HCT116 (cell line): ENCODE data around the gene KRTCAP2. TPM values are rescaled to one million over a fixed set of nuclear protein-coding genes. Genes with fewer than 3 reads are reported as not detected.

Source experiments
- ATAC-seq: fragments of 200-7000 bp; cut with Tn5 transposase; 2 replicates; pipeline ENCODE4 v1.9.1; 2020; ENCODE audit warnings: mild to moderate bottlenecking, moderate library complexity
- BruUV-seq: library from RNA; stranded (reverse); fragments of 400-500 nt; replicated peaks from 2 replicates; lab custom pipeline; 2021; lab: Mats Ljungman, UMichigan
- CTCF ChIA-PET: fragments of 300-600 bp; sonication (Branson Sonifier 250); formaldehyde crosslinking; loops from one replicate; lab custom pipeline; 2021; ENCODE audit warnings: antibody characterized with exemption; lab: Charles Lee
- POLR2A ChIA-PET: fragments of 300-600, 350-600 bp; sonication (Branson Sonifier 250); formaldehyde crosslinking; loops from one replicate; lab custom pipeline; 2021; ENCODE audit warnings: antibody characterized with exemption; lab: Charles Lee
- RAD21 ChIA-PET, 2 experiments: fragments of 300-600 bp; sonication (Branson Sonifier 250); formaldehyde crosslinking; loops; one replicate each; lab custom pipeline; 2023; ENCODE audit warnings: low total read pairs in 2 of 2; ENCODE audit not compliant: uncharacterized antibody in 2 of 2, unreplicated experiment in 2 of 2, low non-redundant PET in 1 of 2; lab: Charles Lee
- DNase-seq: peaks from one replicate; pipeline ENCODE4 v3.0.0-alpha.2; 2010; ENCODE audit warnings: low read depth, low spot score
- H2AFZ ChIP-seq: fragments of 200-600 bp; shearing (Covaris generic), sonication (generic); 2 replicates; pipeline ENCODE4 v1.6.1; 2017; ENCODE audit warnings: low read depth, mixed run types, mixed read lengths, antibody characterized with exemption, low read length; ENCODE audit not compliant: poor library complexity, severe bottlenecking
- H3K27ac ChIP-seq: 2 replicates; pipeline ENCODE4 v1.5.1; 2012; ENCODE audit warnings: low read depth, low read length
- H3K27me3 ChIP-seq: fragments of 200-600 bp; sonication (generic); 2 replicates; pipeline ENCODE4 v1.6.1; 2016; ENCODE audit warnings: mixed run types, low read length, mixed read lengths; ENCODE audit not compliant: insufficient read depth
- H3K36me3 ChIP-seq, 2 experiments: fragments of 200-500 bp in 1 of 2; fragments of 200-600 bp in 1 of 2; sonication (Bioruptor generic) in 1 of 2; sonication (generic) in 1 of 2; 2 replicates each; pipeline versions ENCODE4 v1.5.1 to v1.6.1; 2014 to 2016; ENCODE audit warnings: low read length in 2 of 2, inconsistent platforms in 1 of 2, mixed read lengths in 1 of 2, mixed run types in 1 of 2; ENCODE audit not compliant: insufficient read depth in 2 of 2, control insufficient read depth in 1 of 2
- H3K4me1 ChIP-seq, 2 experiments: fragments of 200-600 bp in 1 of 2; sonication (generic) in 1 of 2; 2 replicates each; pipeline versions ENCODE4 v1.5.1 to v1.6.1; 2012 to 2017; ENCODE audit warnings: low read length in 2 of 2, inconsistent platforms in 1 of 2, mild to moderate bottlenecking in 1 of 2, mixed read lengths in 1 of 2, mixed run types in 1 of 2, moderate library complexity in 1 of 2; ENCODE audit not compliant: insufficient read depth in 2 of 2, control insufficient read depth in 1 of 2
- H3K4me2 ChIP-seq: fragments of 200-600 bp; sonication (generic); 2 replicates; pipeline ENCODE4 v1.6.1; 2017; ENCODE audit warnings: mixed run types, low read length, mixed read lengths
- H3K4me3 ChIP-seq, 2 experiments: fragments of 200-600 bp in 1 of 2; sonication (generic) in 1 of 2; replicated peaks in 1 of 2; 2 replicates each; pipeline ENCODE4 v1.5.1; 2011 to 2016; ENCODE audit warnings: low read length in 2 of 2, control low read depth in 1 of 2, low read depth in 1 of 2, mild to moderate bottlenecking in 1 of 2, mixed read lengths in 1 of 2, mixed run types in 1 of 2
- H3K79me2 ChIP-seq: fragments of 200-600 bp; sonication (generic); 2 replicates; pipeline ENCODE4 v1.6.1; 2017; ENCODE audit warnings: mild to moderate bottlenecking, mixed run types, low read length, moderate library complexity, mixed read lengths; ENCODE audit not compliant: insufficient read depth
- H3K9ac ChIP-seq: fragments of 200-600 bp; sonication (generic); 2 replicates; pipeline ENCODE4 v1.6.1; 2016; ENCODE audit warnings: low read length, mixed read lengths
- H3K9me2 ChIP-seq: fragments of 200-600 bp; sonication (generic), shearing (Covaris generic); 2 replicates; pipeline ENCODE4 v1.6.1; 2017; ENCODE audit warnings: mixed run types, mild to moderate bottlenecking, moderate library complexity; ENCODE audit not compliant: insufficient read depth
- H3K9me3 ChIP-seq, 2 experiments: fragments of 200-500 bp in 1 of 2; fragments of 200-600 bp in 1 of 2; sonication (Bioruptor generic) in 1 of 2; sonication (generic) in 1 of 2; 2 replicates each; pipeline ENCODE4 v1.6.1; 2014 to 2017; ENCODE audit warnings: low read length in 2 of 2, mixed read lengths in 2 of 2, inconsistent platforms in 1 of 2, low read depth in 1 of 2, mild to moderate bottlenecking in 1 of 2, mixed run types in 1 of 2, moderate library complexity in 1 of 2; ENCODE audit not compliant: control insufficient read depth in 1 of 2, insufficient read depth in 1 of 2
- H4K20me1 ChIP-seq: fragments of 200-600 bp; sonication (generic), shearing (Covaris generic); 2 replicates; pipeline ENCODE4 v1.6.1; 2017; ENCODE audit warnings: mixed run types, mild to moderate bottlenecking, moderate library complexity; ENCODE audit not compliant: insufficient read depth
- CBX3 ChIP-seq: IDR thresholded peaks from 2 replicates; pipeline ENCODE4 v1.6.1; 2012; ENCODE audit warnings: low read depth
- ELF1 ChIP-seq: IDR thresholded peaks from 2 replicates; pipeline ENCODE4 v1.6.1; 2012; ENCODE audit warnings: low read depth, borderline replicate concordance
- EZH2 ChIP-seq: fragments of 200-600 bp; sonication (generic); IDR thresholded peaks from 2 replicates; pipeline ENCODE4 v1.6.1; 2017; ENCODE audit warnings: antibody characterized with exemption, mixed run types
- EZH2phosphoT487 ChIP-seq: fragments of 200-600 bp; IDR thresholded peaks from 2 replicates; pipeline ENCODE4 v1.6.1; 2018; ENCODE audit warnings: antibody characterized with exemption, borderline replicate concordance
- FOSL1 ChIP-seq: IDR thresholded peaks from 2 replicates; pipeline ENCODE4 v1.6.1; 2012; ENCODE audit warnings: low read depth
- JUND ChIP-seq: IDR thresholded peaks from 2 replicates; pipeline ENCODE4 v1.6.1; 2012
- POLR2A ChIP-seq: IDR thresholded peaks from 2 replicates; pipeline ENCODE4 v1.7.0; 2011; ENCODE audit warnings: borderline replicate concordance; ENCODE audit not compliant: insufficient read depth, insufficient read length; ENCODE audit errors: extremely low read depth
- POLR2AphosphoS5 ChIP-seq: IDR thresholded peaks from 2 replicates; pipeline ENCODE4 v1.6.1; 2011; ENCODE audit warnings: mild to moderate bottlenecking, low read depth, low read length, moderate library complexity
- SP1 ChIP-seq: IDR thresholded peaks from 2 replicates; pipeline ENCODE4 v1.6.1; 2012; ENCODE audit warnings: low read depth
- SRF ChIP-seq: IDR thresholded peaks from 2 replicates; pipeline ENCODE4 v1.6.1; 2012; ENCODE audit warnings: low read depth
- TCF7L2 ChIP-seq: IDR thresholded peaks from 2 replicates; pipeline ENCODE4 v1.7.0; 2011; ENCODE audit warnings: borderline replicate concordance, inconsistent platforms; ENCODE audit not compliant: insufficient read depth, insufficient read length; ENCODE audit errors: extremely low read depth
- YY1 ChIP-seq: IDR thresholded peaks from 2 replicates; pipeline ENCODE4 v1.6.1; 2011; ENCODE audit warnings: low read length, low read depth, moderate library complexity, mild to moderate bottlenecking; ENCODE audit not compliant: insufficient replicate concordance; ENCODE audit errors: extremely low read depth
- ZFX ChIP-seq: fragments of 450-650 bp; IDR thresholded peaks from 2 replicates; pipeline ENCODE4 v1.6.1; 2017
- ZNF274 ChIP-seq: fragments of 200-500 bp; sonication (Bioruptor generic); IDR thresholded peaks from 2 replicates; pipeline ENCODE4 v1.6.1; 2014; ENCODE audit warnings: mild to moderate bottlenecking, low read depth, low read length, inconsistent platforms
- intact Hi-C: fragments of 100-400 bp; cut with micrococcal nuclease; formaldehyde crosslinking; loops from 2 replicates; pipeline ENCODE4 v1.10.0; 2022
- total RNA-seq: library from RNA; stranded (reverse); gene quantifications from one replicate; pipeline ENCODE4 v1.2.1, GENCODE V29; 2021; ENCODE audit not compliant: unreplicated experiment
- TF ChIP-seq, protein P1 (sequence below): IDR thresholded peaks from 2 replicates; pipeline ENCODE4 v1.6.1; 2012
- TF ChIP-seq, protein P2 (sequence below): IDR thresholded peaks from 2 replicates; pipeline ENCODE4 v1.6.1; 2011; ENCODE audit warnings: mild to moderate bottlenecking, low read length, moderate library complexity; ENCODE audit not compliant: insufficient replicate concordance; ENCODE audit errors: extremely low read depth
- TF ChIP-seq, protein P3 (sequence below): IDR thresholded peaks from 2 replicates; pipeline ENCODE4 v1.6.1; 2012; ENCODE audit warnings: low read depth
- TF ChIP-seq, protein P4 (sequence below): IDR thresholded peaks from 2 replicates; pipeline ENCODE4 v1.6.1; 2012

The KRTCAP2 gene
- total RNA-seq, 1 experiment from 2014 or later, result 143 TPM

DNA sequence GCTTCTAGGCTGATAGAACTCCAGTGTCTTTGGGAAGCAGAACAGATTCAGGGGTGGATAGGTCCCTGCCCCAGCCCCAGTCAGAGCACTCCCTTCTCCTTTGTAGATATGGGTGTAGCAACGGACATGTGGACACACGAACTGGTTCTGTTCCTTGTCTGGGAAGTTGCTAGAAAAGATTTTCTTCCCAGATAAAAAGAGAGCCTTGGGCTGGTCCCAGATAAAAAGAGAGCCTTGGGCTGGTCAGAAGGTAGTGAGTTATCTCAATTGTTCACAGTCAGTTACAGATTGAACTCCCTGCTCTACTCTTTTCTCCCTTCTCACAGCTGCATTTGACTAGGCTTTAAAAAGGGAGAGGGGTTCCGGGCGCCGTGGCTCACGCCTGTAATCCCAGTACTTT lies 52.9 kb downstream of the KRTCAP2 start:
- no peaks in the 10 kb centered on the region for H4K20me1 ChIP-seq
- H3K4me2 ChIP-seq, result no peak overlapping the region
- no peak for DNase-seq
- POLR2A ChIA-PET, result no interaction called here
- H2AFZ ChIP-seq, result no peak overlapping the region
- TF ChIP-seq, protein P1, sequence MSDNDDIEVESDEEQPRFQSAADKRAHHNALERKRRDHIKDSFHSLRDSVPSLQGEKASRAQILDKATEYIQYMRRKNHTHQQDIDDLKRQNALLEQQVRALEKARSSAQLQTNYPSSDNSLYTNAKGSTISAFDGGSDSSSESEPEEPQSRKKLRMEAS, result no peak
- no peak for TF ChIP-seq ZFX
- no peak for TF ChIP-seq POLR2AphosphoS5
- no peak for TF ChIP-seq TCF7L2
- no peak for TF ChIP-seq FOSL1
- TF ChIP-seq SP1, result no peak
- no peak for TF ChIP-seq EZH2phosphoT487
- TF ChIP-seq CBX3, result no peak
- no peak for TF ChIP-seq SRF
- no peak for TF ChIP-seq ZNF274
- no peak for TF ChIP-seq ELF1
- no peak for TF ChIP-seq JUND
- TF ChIP-seq, protein P2, sequence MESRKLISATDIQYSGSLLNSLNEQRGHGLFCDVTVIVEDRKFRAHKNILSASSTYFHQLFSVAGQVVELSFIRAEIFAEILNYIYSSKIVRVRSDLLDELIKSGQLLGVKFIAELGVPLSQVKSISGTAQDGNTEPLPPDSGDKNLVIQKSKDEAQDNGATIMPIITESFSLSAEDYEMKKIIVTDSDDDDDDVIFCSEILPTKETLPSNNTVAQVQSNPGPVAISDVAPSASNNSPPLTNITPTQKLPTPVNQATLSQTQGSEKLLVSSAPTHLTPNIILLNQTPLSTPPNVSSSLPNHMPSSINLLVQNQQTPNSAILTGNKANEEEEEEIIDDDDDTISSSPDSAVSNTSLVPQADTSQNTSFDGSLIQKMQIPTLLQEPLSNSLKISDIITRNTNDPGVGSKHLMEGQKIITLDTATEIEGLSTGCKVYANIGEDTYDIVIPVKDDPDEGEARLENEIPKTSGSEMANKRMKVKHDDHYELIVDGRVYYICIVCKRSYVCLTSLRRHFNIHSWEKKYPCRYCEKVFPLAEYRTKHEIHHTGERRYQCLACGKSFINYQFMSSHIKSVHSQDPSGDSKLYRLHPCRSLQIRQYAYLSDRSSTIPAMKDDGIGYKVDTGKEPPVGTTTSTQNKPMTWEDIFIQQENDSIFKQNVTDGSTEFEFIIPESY, result no peak
- TF ChIP-seq YY1, result no peak
- TF ChIP-seq, protein P3, sequence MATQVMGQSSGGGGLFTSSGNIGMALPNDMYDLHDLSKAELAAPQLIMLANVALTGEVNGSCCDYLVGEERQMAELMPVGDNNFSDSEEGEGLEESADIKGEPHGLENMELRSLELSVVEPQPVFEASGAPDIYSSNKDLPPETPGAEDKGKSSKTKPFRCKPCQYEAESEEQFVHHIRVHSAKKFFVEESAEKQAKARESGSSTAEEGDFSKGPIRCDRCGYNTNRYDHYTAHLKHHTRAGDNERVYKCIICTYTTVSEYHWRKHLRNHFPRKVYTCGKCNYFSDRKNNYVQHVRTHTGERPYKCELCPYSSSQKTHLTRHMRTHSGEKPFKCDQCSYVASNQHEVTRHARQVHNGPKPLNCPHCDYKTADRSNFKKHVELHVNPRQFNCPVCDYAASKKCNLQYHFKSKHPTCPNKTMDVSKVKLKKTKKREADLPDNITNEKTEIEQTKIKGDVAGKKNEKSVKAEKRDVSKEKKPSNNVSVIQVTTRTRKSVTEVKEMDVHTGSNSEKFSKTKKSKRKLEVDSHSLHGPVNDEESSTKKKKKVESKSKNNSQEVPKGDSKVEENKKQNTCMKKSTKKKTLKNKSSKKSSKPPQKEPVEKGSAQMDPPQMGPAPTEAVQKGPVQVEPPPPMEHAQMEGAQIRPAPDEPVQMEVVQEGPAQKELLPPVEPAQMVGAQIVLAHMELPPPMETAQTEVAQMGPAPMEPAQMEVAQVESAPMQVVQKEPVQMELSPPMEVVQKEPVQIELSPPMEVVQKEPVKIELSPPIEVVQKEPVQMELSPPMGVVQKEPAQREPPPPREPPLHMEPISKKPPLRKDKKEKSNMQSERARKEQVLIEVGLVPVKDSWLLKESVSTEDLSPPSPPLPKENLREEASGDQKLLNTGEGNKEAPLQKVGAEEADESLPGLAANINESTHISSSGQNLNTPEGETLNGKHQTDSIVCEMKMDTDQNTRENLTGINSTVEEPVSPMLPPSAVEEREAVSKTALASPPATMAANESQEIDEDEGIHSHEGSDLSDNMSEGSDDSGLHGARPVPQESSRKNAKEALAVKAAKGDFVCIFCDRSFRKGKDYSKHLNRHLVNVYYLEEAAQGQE, result no peak
- no peak for TF ChIP-seq EZH2
- TF ChIP-seq, protein P4, sequence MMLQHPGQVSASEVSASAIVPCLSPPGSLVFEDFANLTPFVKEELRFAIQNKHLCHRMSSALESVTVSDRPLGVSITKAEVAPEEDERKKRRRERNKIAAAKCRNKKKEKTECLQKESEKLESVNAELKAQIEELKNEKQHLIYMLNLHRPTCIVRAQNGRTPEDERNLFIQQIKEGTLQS, result no peak
- no peak for TF ChIP-seq POLR2A
- TF ChIP-seq, all 23 proteins: peak for 0
- no peaks in the 10 kb centered on the region for H3K36me3 ChIP-seq
- no peak overlapping the region for H3K27ac ChIP-seq
- no peaks in the 10 kb centered on the region for H3K79me2 ChIP-seq
- CTCF ChIA-PET, result interaction anchor here (1.2 to 1.6 kb wide), 2 partner anchors 29 to 35 kb away, joined by 3 to 4 read pairs; no protein-coding TSS in a partner anchor
- no peak for ATAC-seq
- H3K4me1 ChIP-seq, result peaks cover 6 to 11% of the 10 kb centered on the region in 2 experiments
- H3K9me3 ChIP-seq, result no peaks in the 10 kb centered on the region
- H3K4me3 ChIP-seq, result no peak overlapping the region
- H3K27me3 ChIP-seq, result peaks cover 6% of the 10 kb centered on the region; the same call in 1 of the 2 replicates
- no TSS peak for BruUV-seq
- H3K9ac ChIP-seq, result no peak overlapping the region
- RAD21 ChIA-PET, result no interaction called here
- intact Hi-C loops, result no loop called here
- H3K9me2 ChIP-seq, result no peaks in the 10 kb centered on the region
